GM18861 (cell line): Measurements from ENCODE around the gene CNOT2.

Experiments
- ATAC-seq: cut with Tn5 transposase; IDR thresholded peaks from one replicate; pipeline ENCODE4 v1.9.1; 2021; ENCODE audit not compliant: unreplicated experiment

The CNOT2 gene

GRCh38 chr12:70251226-70251625, 8.0 kb downstream of the CNOT2 start:
- ATAC-seq: no peak

- ATAC-seq: no peak
Measured at GRCh38 chr12:70251661-70252060, 8.4 kb downstream of the CNOT2 start.

GRCh38 chr12:70252832-70253231, 9.6 kb downstream of the CNOT2 start:
- no peak for ATAC-seq

- ATAC-seq: no peak
Measured at GRCh38 chr12:70254225-70254624, 11.0 kb downstream of the CNOT2 start.

GRCh38 chr12:70254846-70255245, 11.6 kb downstream of the CNOT2 start:
- no peak for ATAC-seq

GRCh38 chr12:70255311-70255710, 12.1 kb downstream of the CNOT2 start:
- no peak for ATAC-seq

- ATAC-seq: no peak
Measured at GRCh38 chr12:70258605-70259403, 15.6 kb downstream of the CNOT2 start.

- peak; percentile 71 for ATAC-seq
Measured at GRCh38 chr12:70260646-70261045, 17.4 kb downstream of the CNOT2 start.

GRCh38 chr12:70264067-70264867, 21.0 kb downstream of the CNOT2 start:
- ATAC-seq: no peak

GRCh38 chr12:70265132-70265531, 21.9 kb downstream of the CNOT2 start:
- ATAC-seq: no peak

GRCh38 chr12:70267550-70267949, 24.3 kb downstream of the CNOT2 start:
- ATAC-seq: no peak

- ATAC-seq: no peak
Measured at GRCh38 chr12:70268972-70269371, 25.7 kb downstream of the CNOT2 start.

- ATAC-seq: no peak
Measured at GRCh38 chr12:70270108-70270507, 26.9 kb downstream of the CNOT2 start.

GRCh38 chr12:70271025-70271424, 27.8 kb downstream of the CNOT2 start:
- no peak for ATAC-seq

- ATAC-seq: no peak
Measured at GRCh38 chr12:70272510-70272909, 29.3 kb downstream of the CNOT2 start.

GRCh38 chr12:70275045-70275444, 31.8 kb downstream of the CNOT2 start:
- no peak for ATAC-seq

GRCh38 chr12:70277973-70278372, 34.7 kb downstream of the CNOT2 start:
- ATAC-seq: no peak

GRCh38 chr12:70278945-70279344, 35.7 kb downstream of the CNOT2 start:
- ATAC-seq: no peak

- no peak for ATAC-seq
Measured at GRCh38 chr12:70283232-70283631, 40.0 kb downstream of the CNOT2 start.

GRCh38 chr12:70288817-70289216, 45.6 kb downstream of the CNOT2 start:
- no peak for ATAC-seq

- ATAC-seq: no peak
Measured at GRCh38 chr12:70290116-70290515, 46.9 kb downstream of the CNOT2 start.
